ENCODE results near the gene ALDH9A1.

ALDH9A1 gene

GRCh38 chr1:165616987-165617546 lies 81.3 kb downstream of the ALDH9A1 start:
- no peak for DNase-seq

DNA sequence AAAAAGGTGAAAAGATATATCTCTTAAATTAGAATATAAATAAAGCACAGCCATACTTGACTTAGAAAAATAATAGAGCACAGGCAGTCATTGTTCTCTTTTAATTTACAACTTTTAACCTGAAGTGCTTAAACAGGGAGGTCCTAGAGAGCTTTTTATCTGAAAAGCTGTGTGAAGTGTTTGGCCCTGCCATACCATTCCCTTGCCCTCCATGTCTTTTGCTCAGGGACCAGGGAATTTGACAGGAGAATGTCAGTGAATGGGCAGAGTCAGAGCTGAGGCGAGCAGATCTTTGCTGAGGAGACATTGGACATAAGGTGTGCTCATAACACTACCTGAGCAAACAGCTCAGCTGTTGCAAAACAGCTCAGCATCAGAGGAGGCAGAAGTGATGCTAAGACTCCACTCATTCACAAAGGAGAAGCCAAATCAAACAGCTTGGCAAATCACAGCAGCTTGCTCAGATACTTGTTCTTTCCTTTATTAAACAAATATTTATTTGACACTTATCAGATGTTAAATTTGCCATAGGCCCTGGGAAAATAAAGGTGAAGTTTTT lies 82.2 kb downstream of the ALDH9A1 start:
- DNase-seq: no peak

All from NCI-H526 treated with DMSO at 0.1 percent for 48 hours (cell line).